IPS-18c (cell line): Measurements from ENCODE around the gene PCDHGC4.

Experiments
- H3K4me3 ChIP-seq: 2 replicates; pipeline ENCODE4 v1.7.0; 2013; ENCODE audit warnings: low read depth, mild to moderate bottlenecking, low read length, moderate library complexity; ENCODE audit not compliant: insufficient read depth
- H3K9me3 ChIP-seq: one replicate; pipeline ENCODE4 v1.6.1; 2013; ENCODE audit warnings: mild to moderate bottlenecking, low read length, moderate library complexity; ENCODE audit not compliant: control insufficient read depth, insufficient read depth

The PCDHGC4 gene

GRCh38 chr5:141507387-141508091, 22.7 kb downstream of the PCDHGC4 start:
- Histone ChIP-seq H3K9me3 (no peaks in the 10 kb centered on the region), H3K4me3 (no peak overlapping the region)

- Histone ChIP-seq H3K9me3 (no peaks in the 10 kb centered on the region), H3K4me3 (peak overlapping the region; percentile 11)
Observed at GRCh38 chr5:141508440-141508797, 23.6 kb downstream of the PCDHGC4 start.

- Histone ChIP-seq H3K9me3 (no peaks in the 10 kb centered on the region), H3K4me3 (peak overlapping the region; percentile 11; the same call in 1 of the 2 replicates)
Observed at GRCh38 chr5:141508798-141509611, 24.2 kb downstream of the PCDHGC4 start.

GRCh38 chr5:141510160-141510559, 25.3 kb downstream of the PCDHGC4 start:
- Histone ChIP-seq H3K9me3 (no peaks in the 10 kb centered on the region), H3K4me3 (no peak overlapping the region)

GRCh38 chr5:141510850-141511601, 26.2 kb downstream of the PCDHGC4 start:
- no peak overlapping the region for H3K4me3 ChIP-seq

GRCh38 chr5:141511771-141512325, 27.0 kb downstream of the PCDHGC4 start:
- no peaks in the 10 kb centered on the region for H3K9me3 ChIP-seq
- H3K4me3 ChIP-seq, result no peak overlapping the region

More at GRCh38 chr5:141510850-141511601, 26.2 kb downstream of the PCDHGC4 start:
- H3K9me3 ChIP-seq, result no peaks in the 10 kb centered on the region

GRCh38 chr5:141512390-141512910, 27.6 kb downstream of the PCDHGC4 start:
- H3K9me3 ChIP-seq, result no peaks in the 10 kb centered on the region
- H3K4me3 ChIP-seq, result peak overlapping the region; percentile 57; the same call in 1 of the 2 replicates

GRCh38 chr5:141512911-141513626, 28.2 kb downstream of the PCDHGC4 start:
- Histone ChIP-seq H3K4me3 (peak overlapping the region; percentile 57), H3K9me3 (no peaks in the 10 kb centered on the region)

GRCh38 chr5:141513627-141514329, 28.9 kb downstream of the PCDHGC4 start:
- H3K4me3 ChIP-seq, result peak overlapping the region; percentile 57
- H3K9me3 ChIP-seq, result no peaks in the 10 kb centered on the region

GRCh38 chr5:141514330-141515133, 29.7 kb downstream of the PCDHGC4 start:
- Histone ChIP-seq H3K4me3 (no peak overlapping the region), H3K9me3 (no peaks in the 10 kb centered on the region)

GRCh38 chr5:141515141-141515540, 30.3 kb downstream of the PCDHGC4 start:
- Histone ChIP-seq H3K4me3 (no peak overlapping the region), H3K9me3 (no peaks in the 10 kb centered on the region)

- Histone ChIP-seq H3K4me3 (no peak overlapping the region), H3K9me3 (no peaks in the 10 kb centered on the region)
Observed at GRCh38 chr5:141515946-141516671, 31.3 kb downstream of the PCDHGC4 start.

GRCh38 chr5:141516672-141517025, 31.8 kb downstream of the PCDHGC4 start:
- Histone ChIP-seq H3K4me3 (no peak overlapping the region), H3K9me3 (no peaks in the 10 kb centered on the region)

- H3K4me3 ChIP-seq, result no peak overlapping the region
- H3K9me3 ChIP-seq, result no peaks in the 10 kb centered on the region
Observed at GRCh38 chr5:141517312-141517711, 32.5 kb downstream of the PCDHGC4 start.
